ENCODE measurements around the gene TECR.

Gene TECR

GRCh38 chr19:14558370-14559066 lies 29.1 kb downstream of the TECR start:
- DNase-seq (ENCODE audit: low read depth), result no peak
- TF ChIP-seq, protein P1, sequence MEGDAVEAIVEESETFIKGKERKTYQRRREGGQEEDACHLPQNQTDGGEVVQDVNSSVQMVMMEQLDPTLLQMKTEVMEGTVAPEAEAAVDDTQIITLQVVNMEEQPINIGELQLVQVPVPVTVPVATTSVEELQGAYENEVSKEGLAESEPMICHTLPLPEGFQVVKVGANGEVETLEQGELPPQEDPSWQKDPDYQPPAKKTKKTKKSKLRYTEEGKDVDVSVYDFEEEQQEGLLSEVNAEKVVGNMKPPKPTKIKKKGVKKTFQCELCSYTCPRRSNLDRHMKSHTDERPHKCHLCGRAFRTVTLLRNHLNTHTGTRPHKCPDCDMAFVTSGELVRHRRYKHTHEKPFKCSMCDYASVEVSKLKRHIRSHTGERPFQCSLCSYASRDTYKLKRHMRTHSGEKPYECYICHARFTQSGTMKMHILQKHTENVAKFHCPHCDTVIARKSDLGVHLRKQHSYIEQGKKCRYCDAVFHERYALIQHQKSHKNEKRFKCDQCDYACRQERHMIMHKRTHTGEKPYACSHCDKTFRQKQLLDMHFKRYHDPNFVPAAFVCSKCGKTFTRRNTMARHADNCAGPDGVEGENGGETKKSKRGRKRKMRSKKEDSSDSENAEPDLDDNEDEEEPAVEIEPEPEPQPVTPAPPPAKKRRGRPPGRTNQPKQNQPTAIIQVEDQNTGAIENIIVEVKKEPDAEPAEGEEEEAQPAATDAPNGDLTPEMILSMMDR (IDR thresholded peaks at IDR 0.05; ENCODE audit: insufficient read depth, low read depth, low read length, missing control alignments), result no peak
- H3K4me3 ChIP-seq (ENCODE audit: low read depth, low read length), result no peak overlapping the region

DNA sequence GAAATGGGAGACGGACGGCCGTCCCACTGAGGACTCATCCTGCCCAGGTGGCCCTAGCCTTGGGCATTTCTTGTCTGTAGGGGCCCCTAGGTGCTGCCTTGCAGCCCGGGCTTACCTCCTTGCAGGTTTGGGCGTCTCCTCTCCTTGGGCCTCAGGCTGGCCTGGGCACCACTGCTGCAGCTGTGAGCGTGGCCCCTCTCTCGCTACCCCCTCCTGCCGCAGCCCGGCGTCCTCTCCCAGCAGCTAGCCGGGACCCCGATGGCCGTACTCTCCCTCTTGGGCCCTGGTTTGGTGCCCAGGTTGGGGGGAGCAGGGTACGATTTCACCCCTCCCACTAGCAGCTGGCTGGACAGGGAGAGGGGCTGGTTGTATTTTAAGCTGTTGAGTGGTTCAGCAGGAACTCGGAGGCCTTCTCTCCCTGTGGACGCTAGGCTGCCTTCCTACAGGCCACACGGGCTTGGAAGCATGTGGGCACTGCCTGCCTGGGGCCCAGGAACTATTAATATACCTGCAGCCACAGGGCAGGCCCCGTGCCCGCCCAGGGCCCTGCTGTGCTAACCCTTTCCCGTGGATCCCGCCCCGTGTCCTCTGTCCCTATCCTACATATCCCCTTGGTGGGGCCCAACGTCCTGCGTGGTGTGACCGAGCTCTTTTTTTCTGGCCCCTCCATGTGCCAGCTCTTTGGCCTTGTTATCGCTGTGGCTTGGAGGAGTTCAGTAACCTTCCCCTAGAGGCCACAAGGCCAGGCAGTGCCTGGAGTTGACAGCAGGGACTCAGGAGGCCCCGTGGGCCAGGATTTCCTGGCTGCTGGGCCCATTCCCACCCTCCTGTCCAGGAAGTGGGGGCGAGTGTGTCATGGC lies 30.8 kb downstream of the TECR start:
- no peak for DNase-seq (ENCODE audit: low read depth)
- TF ChIP-seq, protein P1 (IDR thresholded peaks at IDR 0.05; ENCODE audit: insufficient read depth, low read depth, low read length, missing control alignments), result no peak
- no peak overlapping the region for H3K4me3 ChIP-seq (ENCODE audit: low read depth, low read length)

DNA sequence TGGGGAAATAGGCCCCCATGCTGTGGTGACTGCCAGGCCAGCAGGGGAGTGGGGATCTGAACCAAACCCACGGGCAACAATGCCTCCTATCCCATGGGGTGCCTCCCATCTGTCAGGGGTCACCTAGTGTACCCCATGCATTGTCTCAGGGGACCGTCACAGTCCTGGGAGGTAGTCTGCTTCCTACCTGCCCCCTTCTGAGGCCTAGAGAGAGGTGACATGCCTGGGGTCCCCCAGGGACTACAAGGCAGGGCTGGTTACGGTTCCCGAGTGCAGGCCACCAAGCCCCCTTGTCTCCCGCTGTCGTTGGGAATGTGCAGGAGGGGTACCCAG lies 31.3 kb downstream of the TECR start:
- no peak overlapping the region for H3K4me3 ChIP-seq (ENCODE audit: low read depth, low read length)
- no peak for DNase-seq (ENCODE audit: low read depth)
- TF ChIP-seq, protein P1 (IDR thresholded peaks at IDR 0.05; ENCODE audit: insufficient read depth, low read depth, low read length, missing control alignments), result no peak

DNA sequence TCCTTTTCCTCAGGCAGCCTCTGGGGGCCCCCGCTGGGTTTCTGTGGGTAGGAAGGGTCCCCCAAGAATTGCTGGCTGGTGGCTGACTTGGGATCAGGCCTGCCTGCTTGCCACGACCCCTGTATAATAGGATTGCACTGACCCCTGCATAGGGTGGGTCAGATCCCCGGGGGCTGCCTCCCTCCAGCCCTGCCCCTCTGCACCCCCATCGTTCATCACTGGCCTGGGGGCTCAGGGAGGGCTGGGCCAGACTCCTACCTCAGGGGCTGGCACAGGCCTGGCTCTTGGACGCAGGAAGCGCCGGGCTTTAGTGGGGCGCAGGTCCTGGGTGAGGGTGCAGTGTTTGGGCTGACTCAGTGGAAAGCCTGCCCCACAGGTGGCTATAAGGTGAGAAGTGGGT lies 31.9 kb downstream of the TECR start:
- H3K4me3 ChIP-seq (ENCODE audit: low read depth, low read length), result no peak overlapping the region
- TF ChIP-seq, protein P1 (IDR thresholded peaks at IDR 0.05; ENCODE audit: insufficient read depth, low read depth, low read length, missing control alignments), result no peak
- no peak for DNase-seq (ENCODE audit: low read depth)

DNA sequence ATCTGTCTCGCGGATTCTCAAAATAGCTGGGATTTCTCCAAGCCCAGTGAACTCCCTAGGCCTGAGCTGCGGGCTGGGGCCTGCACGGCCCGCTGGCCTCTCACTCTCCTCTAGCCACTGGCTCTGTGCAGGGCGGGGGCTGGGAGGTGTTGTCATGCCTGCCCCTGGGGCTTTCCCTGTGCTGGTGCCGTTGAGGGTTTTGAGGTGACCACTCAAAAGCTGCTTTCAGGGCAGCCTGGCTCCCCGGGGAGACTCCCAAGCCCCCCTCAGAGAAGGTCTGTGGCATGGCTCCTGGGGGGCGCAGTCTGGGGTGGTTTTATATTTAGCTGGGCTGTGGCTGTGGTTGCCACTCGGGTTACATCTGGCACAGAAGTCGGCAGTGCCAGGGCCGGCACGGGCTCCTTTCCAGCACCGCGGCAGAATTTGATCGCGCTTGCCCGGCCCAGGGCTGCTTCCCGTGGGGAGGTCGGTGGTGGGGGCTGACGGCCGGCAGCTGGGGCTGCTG lies 32.5 kb downstream of the TECR start:
- no peak overlapping the region for H3K4me3 ChIP-seq (ENCODE audit: low read depth, low read length)
- DNase-seq (ENCODE audit: low read depth), result peak; percentile 61
- TF ChIP-seq, protein P1 (IDR thresholded peaks at IDR 0.05; ENCODE audit: insufficient read depth, low read depth, low read length, missing control alignments), result no peak

GRCh38 chr19:14562660-14563589 lies 33.5 kb downstream of the TECR start:
- TF ChIP-seq, protein P1 (IDR thresholded peaks at IDR 0.05; ENCODE audit: insufficient read depth, low read depth, low read length, missing control alignments), result no peak
- DNase-seq (ENCODE audit: low read depth), result no peak
- H3K4me3 ChIP-seq (ENCODE audit: low read depth, low read length), result no peak overlapping the region
